Hematopoietic multipotent progenitor cell treated with erythropoietin and hydrocortisone succinate and interleukin-3 and kit ligand, for 4 days (in vitro differentiated cells): ENCODE data around the gene SLC29A4.
"Not testable (repeated sequence)": the region's sequence is repeated elsewhere in the genome, so short reads cannot be mapped to it uniquely, and the experiment has no call there.

Experiments used
- DNase-seq: peaks from one replicate; pipeline ENCODE4 v3.0.0-alpha.2; 2015

SLC29A4 gene

DNA sequence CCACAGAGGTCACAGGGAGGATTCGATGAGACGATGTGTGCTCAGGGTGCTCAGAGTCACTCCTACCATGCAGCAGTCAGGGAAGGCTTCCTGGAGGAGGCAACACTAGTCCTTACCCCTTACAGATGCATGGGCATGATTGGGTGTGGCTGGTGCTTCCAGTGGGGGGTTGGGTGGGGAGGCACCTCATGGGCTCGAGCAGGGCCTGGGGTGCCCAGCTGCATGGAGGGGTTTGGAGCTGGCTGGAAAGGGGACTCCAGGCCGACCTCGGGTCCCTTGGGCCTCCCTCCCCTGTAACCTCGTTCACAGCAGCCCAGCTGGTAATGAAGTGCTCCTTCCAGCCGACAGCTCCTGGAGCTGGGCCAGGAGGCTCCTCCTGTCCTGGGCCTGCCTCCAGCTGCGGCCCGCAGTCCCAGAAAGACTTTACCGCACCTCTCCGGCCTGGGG lies 7.7 kb upstream of the SLC29A4 start:
- not testable (repeated sequence) for DNase-seq

GRCh38 chr7:5275510-5275909 lies 7.2 kb upstream of the SLC29A4 start:
- peak; percentile 29 for DNase-seq

- not testable (repeated sequence) for DNase-seq
Observed at GRCh38 chr7:5276123-5276522, 6.6 kb upstream of the SLC29A4 start.

DNA sequence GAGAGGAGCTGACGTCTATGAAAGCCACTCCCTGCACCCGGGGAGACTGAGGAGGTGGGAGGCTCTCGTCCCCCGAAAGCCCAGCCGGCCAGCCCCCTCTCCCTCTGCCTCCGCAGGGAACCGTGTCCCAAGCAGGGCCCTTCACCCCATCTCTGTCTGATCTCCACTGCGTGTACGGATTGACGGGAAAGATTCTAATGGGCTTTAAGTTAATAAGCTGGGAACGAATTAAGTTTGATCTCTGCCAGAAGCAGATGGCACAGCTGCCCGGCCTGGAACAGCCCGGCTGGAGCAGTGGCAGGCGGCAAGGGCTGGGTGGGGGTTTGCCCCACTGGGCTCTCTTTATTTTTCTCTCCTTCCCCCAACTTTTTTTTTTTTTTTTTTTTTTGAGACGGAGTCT lies 6.1 kb upstream of the SLC29A4 start:
- no peak for DNase-seq

DNA sequence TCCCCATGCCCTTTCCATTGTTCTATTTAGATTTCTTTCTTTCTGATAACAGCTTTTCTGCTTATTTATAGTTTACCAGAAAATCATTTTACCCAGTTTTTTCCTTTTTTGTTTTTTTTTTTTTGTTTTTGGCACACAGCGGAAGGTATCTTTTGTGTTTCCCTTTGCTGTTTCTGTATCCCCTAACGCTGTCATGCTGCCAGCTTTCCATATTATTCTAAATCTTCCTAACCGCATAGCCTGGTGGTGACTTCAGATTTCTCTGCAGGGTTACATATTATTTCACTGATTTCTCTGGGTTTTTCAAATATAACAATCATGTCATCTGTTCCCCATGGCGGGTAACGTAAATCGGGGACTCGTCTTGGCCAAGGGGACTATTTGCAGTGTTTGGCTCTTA lies 4.0 kb upstream of the SLC29A4 start:
- DNase-seq: no peak

- no peak for DNase-seq
Observed at GRCh38 chr7:5279734-5280133, 3.0 kb upstream of the SLC29A4 start.

GRCh38 chr7:5281598-5282500 lies 894 bp upstream of the SLC29A4 start:
- DNase-seq: not testable (repeated sequence)

GRCh38 chr7:5283421-5284303 lies 919 bp downstream of the SLC29A4 start:
- DNase-seq: no peak

- peak; percentile 71 for DNase-seq
Observed at GRCh38 chr7:5284304-5285281, 1.9 kb downstream of the SLC29A4 start.

GRCh38 chr7:5286933-5287332 lies 4.2 kb downstream of the SLC29A4 start:
- no peak for DNase-seq

- not testable (repeated sequence) for DNase-seq
Observed at GRCh38 chr7:5287373-5287772, 4.6 kb downstream of the SLC29A4 start.

GRCh38 chr7:5287802-5288201 lies 5.1 kb downstream of the SLC29A4 start:
- DNase-seq: no peak

- DNase-seq: not testable (repeated sequence)
Observed at GRCh38 chr7:5288560-5288959, 5.8 kb downstream of the SLC29A4 start.

DNA sequence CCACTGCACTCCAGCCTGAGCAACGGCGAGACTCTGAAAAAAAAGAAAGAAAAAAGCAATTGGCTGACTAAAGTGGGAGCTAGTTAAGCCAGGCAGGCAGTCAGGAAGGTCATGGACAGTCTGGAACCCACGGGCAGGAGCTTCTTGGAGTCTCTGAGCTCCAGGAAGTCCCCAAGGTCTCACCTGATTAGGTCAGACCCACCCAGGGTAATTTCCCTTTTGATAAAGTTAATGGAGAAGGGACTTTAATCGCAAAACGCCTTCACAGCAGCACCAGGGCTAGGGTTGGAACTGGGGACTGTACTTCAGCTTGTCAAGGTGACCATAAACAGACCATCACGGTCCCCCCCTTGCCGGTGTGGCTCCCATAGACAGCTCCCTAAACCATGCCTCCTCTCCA lies 6.6 kb downstream of the SLC29A4 start:
- DNase-seq: no peak

GRCh38 chr7:5291301-5291700 lies 8.6 kb downstream of the SLC29A4 start:
- no peak for DNase-seq

GRCh38 chr7:5291711-5292335 lies 9.1 kb downstream of the SLC29A4 start:
- not testable (repeated sequence) for DNase-seq

- DNase-seq: no peak
Observed at GRCh38 chr7:5294169-5294987, 11.6 kb downstream of the SLC29A4 start.

GRCh38 chr7:5295039-5296014 lies 12.6 kb downstream of the SLC29A4 start:
- no peak for DNase-seq

- DNase-seq: peak; percentile 68
Observed at GRCh38 chr7:5296015-5296610, 13.4 kb downstream of the SLC29A4 start.
